Testis (tissue), 3 donors: ENCODE results near the gene RFT1. TPM values are rescaled to one million over a fixed set of nuclear protein-coding genes. Genes with fewer than 3 reads are reported as not detected.

Experiments
- DNase-seq: peaks from one replicate; pipeline ENCODE4 v3.0.0-alpha.2; 2019
- H3K27ac ChIP-seq, 2 donors: fragments of 200-600 bp; sonication (generic); one replicate each; pipeline ENCODE4 v1.5.1; 2019
- H3K27me3 ChIP-seq: fragments of 200-600 bp; sonication (generic); one replicate; pipeline ENCODE4 v1.5.1; 2019
- H3K36me3 ChIP-seq: fragments of 200-600 bp; sonication (generic); one replicate; pipeline ENCODE4 v1.5.1; 2017; ENCODE audit warnings: low read depth; ENCODE audit errors: missing control alignments
- H3K4me1 ChIP-seq: fragments of 200-600 bp; sonication (generic); one replicate; pipeline ENCODE4 v1.5.1; 2019
- H3K4me3 ChIP-seq, 2 donors: fragments of 200-600 bp; sonication (generic); one replicate each; pipeline ENCODE4 v1.5.1; 2017 to 2019
- H3K9me3 ChIP-seq: fragments of 200-600 bp; sonication (generic); one replicate; pipeline ENCODE4 v1.5.1; 2017
- POLR2A ChIP-seq: fragments of 450-650 bp; IDR thresholded peaks from one replicate; pipeline ENCODE4 v1.6.1; 2017; ENCODE audit warnings: antibody characterized with exemption, mild to moderate bottlenecking, moderate library complexity
- WGBS, 2 donors: methylation state at CpG; one replicate each; pipeline ENCODE4 v1.1.5; 2018; 5-methylcytosine and 5-hydroxymethylcytosine counted together
- intact Hi-C: fragments of 100-400 bp; cut with DNase I; formaldehyde crosslinking; loops from one replicate; pipeline ENCODE4 v1.15.1; 2023; ENCODE audit warnings: low total_unique reads
- polyA plus RNA-seq: library from polyadenylated mRNA; stranded (reverse); fragments of 350-450 nt; fragmentation: Illumina TruSeq; extraction: RNeasy Lipid Tissue Mini Kit (QIAGEN cat#74804); gene quantifications from one replicate; pipeline ENCODE4 v1.2.3, GENCODE V29; 2014; ENCODE audit warnings: low read depth, low replicate concordance; ENCODE audit not compliant: insufficient read depth
- total RNA-seq, 2 donors: library from RNA; depleted of rRNA; stranded (reverse); fragments of >200 nt; gene quantifications; one replicate each; pipeline ENCODE4 v1.2.3, GENCODE V29; 2016
- TF ChIP-seq, protein P1 (sequence below), 3 experiments: fragments of 450-650 bp in 2 of 3; fragments of 200-600 bp in 1 of 3; sonication (generic) in 1 of 3; IDR thresholded peaks; one replicate each; pipeline ENCODE4 v1.5.1; 2016 to 2019; ENCODE audit warnings: antibody characterized with exemption in 3 of 3, mild to moderate bottlenecking in 2 of 3, moderate library complexity in 1 of 3

The RFT1 gene
- total and polyA plus RNA-seq, 3 donors from 2014 or later: 27.2 to 36.8 (median 33.9) TPM

GRCh38 chr3:53160660-53161449 is 30.6 kb upstream of the RFT1 start, which contains the start of gene PRKCD:
Gene PRKCD (plus strand): TSS chr3:53161209. CDS start chr3:53178423, 17,214 bp downstream.
- Histone ChIP-seq H3K9me3 (no peaks in the 10 kb centered on the region), H3K27me3 (no peaks in the 10 kb centered on the region), H3K27ac (peak within 1 kb of the TSS; percentile 79 to 89), H3K36me3 (no peaks in the 10 kb centered on the region), H3K4me3 (peak within 1 kb of the TSS; percentile 91 to 92), H3K4me1 (peaks cover 23% of the 10 kb centered on the region)
- 0 to 1% methylated on average over 19 to 47 of the region's 88 CpGs for WGBS, 2 donors
- DNase-seq: peak; percentile 87
- TF ChIP-seq POLR2A: no peak
- TF ChIP-seq, protein P1, sequence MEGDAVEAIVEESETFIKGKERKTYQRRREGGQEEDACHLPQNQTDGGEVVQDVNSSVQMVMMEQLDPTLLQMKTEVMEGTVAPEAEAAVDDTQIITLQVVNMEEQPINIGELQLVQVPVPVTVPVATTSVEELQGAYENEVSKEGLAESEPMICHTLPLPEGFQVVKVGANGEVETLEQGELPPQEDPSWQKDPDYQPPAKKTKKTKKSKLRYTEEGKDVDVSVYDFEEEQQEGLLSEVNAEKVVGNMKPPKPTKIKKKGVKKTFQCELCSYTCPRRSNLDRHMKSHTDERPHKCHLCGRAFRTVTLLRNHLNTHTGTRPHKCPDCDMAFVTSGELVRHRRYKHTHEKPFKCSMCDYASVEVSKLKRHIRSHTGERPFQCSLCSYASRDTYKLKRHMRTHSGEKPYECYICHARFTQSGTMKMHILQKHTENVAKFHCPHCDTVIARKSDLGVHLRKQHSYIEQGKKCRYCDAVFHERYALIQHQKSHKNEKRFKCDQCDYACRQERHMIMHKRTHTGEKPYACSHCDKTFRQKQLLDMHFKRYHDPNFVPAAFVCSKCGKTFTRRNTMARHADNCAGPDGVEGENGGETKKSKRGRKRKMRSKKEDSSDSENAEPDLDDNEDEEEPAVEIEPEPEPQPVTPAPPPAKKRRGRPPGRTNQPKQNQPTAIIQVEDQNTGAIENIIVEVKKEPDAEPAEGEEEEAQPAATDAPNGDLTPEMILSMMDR (IDR thresholded peaks at IDR 0.05): peak; percentile 1 to 19 (median 18)
- intact Hi-C loops: no loop called here

- H3K36me3 ChIP-seq: no peaks in the 10 kb centered on the region
- DNase-seq: no peak
- no peaks in the 10 kb centered on the region for H3K27me3 ChIP-seq
- peaks cover 21% of the 10 kb centered on the region for H3K4me1 ChIP-seq
- peak overlapping the region; percentile 91 to 92 for H3K4me3 ChIP-seq
- intact Hi-C loops: no loop called here
- H3K27ac ChIP-seq: peak overlapping the region; percentile 16 to 89
- no peaks in the 10 kb centered on the region for H3K9me3 ChIP-seq
- TF ChIP-seq, protein P1 (IDR thresholded peaks at IDR 0.05): peak in 1 of 3 experiments; percentile 23
- no peak for TF ChIP-seq POLR2A
- 34 to 35% methylated on average over 4 of the region's 4 CpGs for WGBS, 2 donors
These were observed 29.9 kb upstream of the RFT1 start for GRCh38 chr3:53160061-53160659.

DNA sequence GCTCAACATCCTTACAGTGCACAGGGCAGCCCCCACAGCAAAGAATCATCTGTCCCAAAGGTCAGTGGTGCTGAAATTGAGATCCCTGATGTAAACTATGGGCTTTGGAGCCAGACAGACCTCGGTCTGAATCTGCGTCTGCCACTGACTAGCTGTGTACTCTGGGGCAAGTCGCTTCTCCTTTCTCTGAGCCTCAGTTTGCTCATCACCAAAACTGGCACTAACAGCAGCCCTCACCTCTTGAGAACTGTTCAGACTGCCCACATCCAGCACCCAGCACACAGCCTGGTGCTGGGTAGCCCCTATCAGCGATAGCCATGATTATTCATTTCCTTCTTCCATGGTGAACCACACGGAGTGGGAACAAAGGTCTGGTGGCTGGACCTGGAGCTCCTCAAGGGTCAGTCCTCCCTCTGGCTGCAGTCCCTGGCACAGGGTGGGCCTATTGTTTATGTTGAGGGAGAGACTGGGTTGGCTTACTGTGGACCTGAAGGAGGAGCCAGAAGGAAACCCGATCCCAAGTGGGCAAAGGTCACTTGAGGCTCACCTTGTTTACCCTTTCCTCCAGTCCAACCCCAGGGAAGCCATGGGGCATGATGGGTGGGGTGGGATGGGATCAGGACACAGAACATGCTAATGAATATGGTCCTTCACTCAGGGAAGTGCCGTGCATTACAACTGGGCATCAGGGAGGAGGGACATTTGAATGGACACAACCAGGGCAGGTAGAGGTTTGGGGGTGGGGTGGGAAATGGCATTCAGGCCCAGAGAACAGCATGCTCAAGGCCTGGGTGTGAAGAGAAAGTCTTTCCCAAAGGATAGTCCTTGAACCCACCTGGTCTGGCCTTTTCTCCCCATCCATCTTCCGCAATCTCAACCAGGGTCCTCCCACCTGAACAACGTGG is 29.2 kb upstream of the RFT1 start:
- H3K27me3 ChIP-seq: no peaks in the 10 kb centered on the region
- H3K4me3 ChIP-seq: no peak overlapping the region
- intact Hi-C loops: no loop called here
- DNase-seq: no peak
- H3K27ac ChIP-seq: no peak overlapping the region
- WGBS, 2 donors: 61 to 66% methylated on average over 8 to 9 of the region's 9 CpGs
- no peaks in the 10 kb centered on the region for H3K9me3 ChIP-seq
- H3K36me3 ChIP-seq: no peaks in the 10 kb centered on the region
- H3K4me1 ChIP-seq: peaks cover 21% of the 10 kb centered on the region
- TF ChIP-seq, protein P1 (IDR thresholded peaks at IDR 0.05): no peak
- no peak for TF ChIP-seq POLR2A

DNA sequence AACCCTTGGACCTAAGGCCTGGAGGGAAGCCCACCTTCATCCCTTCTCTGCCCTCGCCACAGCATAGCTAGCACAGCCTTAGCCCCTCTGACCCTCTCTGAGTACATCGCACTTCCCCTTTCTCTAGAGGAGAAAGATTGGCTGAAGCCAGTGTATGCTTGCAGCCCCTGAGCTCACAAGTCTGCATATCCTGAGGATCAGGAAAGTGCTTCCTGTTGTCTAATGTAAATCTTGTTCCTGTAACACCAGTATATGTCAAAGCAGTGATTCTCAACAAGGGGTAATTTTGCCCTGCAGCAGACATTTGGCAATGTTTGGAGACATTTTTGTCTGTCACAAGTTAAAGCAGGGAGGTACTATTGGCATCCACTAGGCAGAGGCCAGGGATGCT is 28.5 kb upstream of the RFT1 start:
- TF ChIP-seq, protein P1 (IDR thresholded peaks at IDR 0.05): no peak
- TF ChIP-seq POLR2A: no peak
- H3K27ac ChIP-seq: no peak overlapping the region
- H3K27me3 ChIP-seq: no peaks in the 10 kb centered on the region
- H3K9me3 ChIP-seq: no peaks in the 10 kb centered on the region
- intact Hi-C loops: no loop called here
- H3K4me1 ChIP-seq: peaks cover 20% of the 10 kb centered on the region
- no peak overlapping the region for H3K4me3 ChIP-seq
- H3K36me3 ChIP-seq: no peaks in the 10 kb centered on the region
- WGBS, 2 donors: 84 to 90% methylated on average over 2 of the region's 2 CpGs
- DNase-seq: no peak
